Lower leg skin (tissue), 3 donors: ENCODE measurements around the gene PDZD2.

ENCODE experiments used
- POLR2A ChIP-seq, 2 donors: fragments of 450-650 bp; IDR thresholded peaks; one replicate each; pipeline ENCODE4 v1.6.1; 2016 to 2017; ENCODE audit warnings: antibody characterized with exemption in 2 of 2, mild to moderate bottlenecking in 1 of 2, moderate library complexity in 1 of 2
- TF ChIP-seq, protein P1 (sequence below), 3 donors: fragments of 450-650 bp; IDR thresholded peaks; one replicate each; pipeline ENCODE4 v1.5.1; 2016; ENCODE audit warnings: antibody characterized with exemption in 3 of 3, mild to moderate bottlenecking in 3 of 3, moderate library complexity in 2 of 3

DNA sequence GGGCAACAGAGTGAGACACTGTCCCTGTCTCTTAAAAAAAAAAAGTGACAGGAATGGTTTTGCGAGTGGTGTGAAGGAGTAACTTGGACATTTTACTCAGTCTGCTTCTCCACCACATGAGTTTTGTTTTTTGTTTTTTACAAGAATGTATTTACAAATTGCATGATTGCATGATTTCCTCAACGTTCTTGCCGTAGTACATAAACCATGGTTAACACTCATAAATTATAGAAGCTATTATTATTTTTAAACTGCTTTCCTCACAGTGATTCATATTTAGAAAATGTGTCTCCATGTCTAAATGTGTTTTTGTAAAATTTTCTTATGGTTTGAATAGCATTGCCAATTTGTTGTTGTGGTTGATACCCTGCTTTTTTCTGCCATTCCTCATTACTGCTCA is 315.2 kb downstream of the PDZD2 start:
- TF ChIP-seq POLR2A (IDR thresholded peaks at IDR 0.05): no peak
- TF ChIP-seq, protein P1, sequence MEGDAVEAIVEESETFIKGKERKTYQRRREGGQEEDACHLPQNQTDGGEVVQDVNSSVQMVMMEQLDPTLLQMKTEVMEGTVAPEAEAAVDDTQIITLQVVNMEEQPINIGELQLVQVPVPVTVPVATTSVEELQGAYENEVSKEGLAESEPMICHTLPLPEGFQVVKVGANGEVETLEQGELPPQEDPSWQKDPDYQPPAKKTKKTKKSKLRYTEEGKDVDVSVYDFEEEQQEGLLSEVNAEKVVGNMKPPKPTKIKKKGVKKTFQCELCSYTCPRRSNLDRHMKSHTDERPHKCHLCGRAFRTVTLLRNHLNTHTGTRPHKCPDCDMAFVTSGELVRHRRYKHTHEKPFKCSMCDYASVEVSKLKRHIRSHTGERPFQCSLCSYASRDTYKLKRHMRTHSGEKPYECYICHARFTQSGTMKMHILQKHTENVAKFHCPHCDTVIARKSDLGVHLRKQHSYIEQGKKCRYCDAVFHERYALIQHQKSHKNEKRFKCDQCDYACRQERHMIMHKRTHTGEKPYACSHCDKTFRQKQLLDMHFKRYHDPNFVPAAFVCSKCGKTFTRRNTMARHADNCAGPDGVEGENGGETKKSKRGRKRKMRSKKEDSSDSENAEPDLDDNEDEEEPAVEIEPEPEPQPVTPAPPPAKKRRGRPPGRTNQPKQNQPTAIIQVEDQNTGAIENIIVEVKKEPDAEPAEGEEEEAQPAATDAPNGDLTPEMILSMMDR (IDR thresholded peaks at IDR 0.05): no peak
